Measurements from ENCODE around the gene CUL2.

GRCh38 chr10:35017608-35018007 lies 72.5 kb downstream of the CUL2 start:
- no peak for TF ChIP-seq POLR2A (IDR thresholded peaks at IDR 0.05)
- TF ChIP-seq, protein P1, sequence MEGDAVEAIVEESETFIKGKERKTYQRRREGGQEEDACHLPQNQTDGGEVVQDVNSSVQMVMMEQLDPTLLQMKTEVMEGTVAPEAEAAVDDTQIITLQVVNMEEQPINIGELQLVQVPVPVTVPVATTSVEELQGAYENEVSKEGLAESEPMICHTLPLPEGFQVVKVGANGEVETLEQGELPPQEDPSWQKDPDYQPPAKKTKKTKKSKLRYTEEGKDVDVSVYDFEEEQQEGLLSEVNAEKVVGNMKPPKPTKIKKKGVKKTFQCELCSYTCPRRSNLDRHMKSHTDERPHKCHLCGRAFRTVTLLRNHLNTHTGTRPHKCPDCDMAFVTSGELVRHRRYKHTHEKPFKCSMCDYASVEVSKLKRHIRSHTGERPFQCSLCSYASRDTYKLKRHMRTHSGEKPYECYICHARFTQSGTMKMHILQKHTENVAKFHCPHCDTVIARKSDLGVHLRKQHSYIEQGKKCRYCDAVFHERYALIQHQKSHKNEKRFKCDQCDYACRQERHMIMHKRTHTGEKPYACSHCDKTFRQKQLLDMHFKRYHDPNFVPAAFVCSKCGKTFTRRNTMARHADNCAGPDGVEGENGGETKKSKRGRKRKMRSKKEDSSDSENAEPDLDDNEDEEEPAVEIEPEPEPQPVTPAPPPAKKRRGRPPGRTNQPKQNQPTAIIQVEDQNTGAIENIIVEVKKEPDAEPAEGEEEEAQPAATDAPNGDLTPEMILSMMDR (IDR thresholded peaks at IDR 0.05), result no peak
